Right lobe of liver (tissue), 6 donors: ENCODE measurements around the gene LYPD4. TPM values are rescaled to one million over a fixed set of nuclear protein-coding genes. Genes with fewer than 3 reads are reported as not detected.

Source experiments
- ATAC-seq, 4 donors: fragments of 200-7000 bp; cut with Tn5 transposase; one replicate each; pipeline ENCODE4 v1.9.1; 2020; ENCODE audit warnings: mild to moderate bottlenecking in 4 of 4, moderate library complexity in 4 of 4
- DNase-seq, 3 donors: peaks; one replicate each; pipeline ENCODE4 v3.0.0-alpha.2; 2020
- H3K27ac ChIP-seq, 3 donors: fragments of 200-600 bp; one replicate each; pipeline ENCODE4 v1.8.0; 2022
- H3K27me3 ChIP-seq, 2 donors: fragments of 200-600 bp; one replicate each; pipeline ENCODE4 v1.8.0; 2022
- H3K36me3 ChIP-seq, 4 donors: fragments of 200-600 bp; sonication (generic) in 1 of 4; one replicate each; pipeline versions ENCODE4 v1.5.1 to v1.8.0; 2017 to 2022; ENCODE audit warnings: control low read depth in 1 of 4
- H3K4me1 ChIP-seq, 4 donors: fragments of 200-600 bp; sonication (generic) in 1 of 4; one replicate each; pipeline versions ENCODE4 v1.5.1 to v1.8.0; 2017 to 2022; ENCODE audit warnings: control low read depth in 1 of 4
- H3K4me3 ChIP-seq, 3 donors: fragments of 200-600 bp; one replicate each; pipeline ENCODE4 v1.8.0; 2022
- H3K9me3 ChIP-seq, 4 donors: fragments of 200-600 bp; sonication (generic) in 1 of 4; one replicate each; pipeline versions ENCODE4 v1.5.1 to v1.8.0; 2017 to 2022; ENCODE audit warnings: control low read depth in 1 of 4
- CTCF ChIP-seq, 4 donors: fragments of 200-600 bp in 3 of 4; fragments of 450-650 bp in 1 of 4; IDR thresholded peaks; one replicate each; pipeline versions ENCODE4 v1.5.1 to v1.8.0; 2016 to 2022; ENCODE audit warnings: antibody characterized with exemption in 4 of 4, mild to moderate bottlenecking in 2 of 4
- POLR2A ChIP-seq: fragments of 450-650 bp; IDR thresholded peaks from one replicate; pipeline ENCODE4 v1.6.1; 2017; ENCODE audit warnings: antibody characterized with exemption, mild to moderate bottlenecking
- WGBS: methylation state at CpG from one replicate; pipeline ENCODE4 v1.1.6; 2018; ENCODE audit warnings: low coverage, low lambda C conversion rate; ENCODE audit not compliant: insufficient coverage; ENCODE audit errors: missing lambda C conversion rate; 5-methylcytosine and 5-hydroxymethylcytosine counted together
- intact Hi-C, 2 donors: fragments of 100-400 bp; cut with DNase I; formaldehyde crosslinking; loops; one replicate each; pipeline versions ENCODE4 v1.11.2 to v1.14.1; 2022
- total RNA-seq, 6 experiments: library from RNA; depleted of rRNA in 2 of 6; stranded (reverse); fragments of >200 nt in 2 of 6; fragmentation: NEBNext Ultra II Directional in 3 of 6; extraction: Animal tissue kit (Norgen Biotek cat#: 25700) in 3 of 6; gene quantifications; one replicate each; pipeline versions ENCODE4 v1.1.0 to v1.2.4, GENCODE V29; 2016 to 2023
- donor health status: DM: no; HTN: yes; CAD: no.
- donor health status: DM: no; HTN: no; CAD: no.
- donor health status: DM: no; HTN: no; CAD: no.
- donor health status: DM: no; HTN: yes; CAD: no.
- donor health status: DM: no; HTN: yes; CAD: no.

LYPD4 gene
- total RNA-seq, 6 experiments from 2014 or later: not detected

GRCh38 chr19:41869374-41869955 is 25.0 kb upstream of the LYPD4 start:
- no peaks in the 10 kb centered on the region for H3K9me3 ChIP-seq
- 92% methylated on average over 6 of the region's 13 CpGs for WGBS
- TF ChIP-seq POLR2A: no peak
- TF ChIP-seq CTCF (IDR thresholded peaks at IDR 0.05): no peak
- intact Hi-C loops: no loop called here
- DNase-seq (no peak), ATAC-seq (no peak)
- H3K4me1 ChIP-seq: peaks cover 0 to 12% (median 0%) of the 10 kb centered on the region in 4 donors
- no peak overlapping the region for H3K4me3 ChIP-seq
- no peaks in the 10 kb centered on the region for H3K27me3 ChIP-seq
- H3K36me3 ChIP-seq: peaks cover 3 to 55% (median 28%) of the 10 kb centered on the region in 4 donors
- H3K27ac ChIP-seq: no peak overlapping the region

GRCh38 chr19:41868989-41869300 is 24.5 kb upstream of the LYPD4 start:
- no CpG with 5 or more reads among the region's 12 CpGs for WGBS

GRCh38 chr19:41868120-41868988 is 23.9 kb upstream of the LYPD4 start:
- no peak overlapping the region for H3K27ac ChIP-seq
- 63% methylated on average over 7 of the region's 10 CpGs for WGBS
- TF ChIP-seq POLR2A: no peak
- no peak for ATAC-seq
- no peaks in the 10 kb centered on the region for H3K27me3 ChIP-seq
- no peak overlapping the region for H3K4me3 ChIP-seq
- peaks cover 7 to 66% (median 31%) of the 10 kb centered on the region in 4 donors for H3K36me3 ChIP-seq
- no peak for DNase-seq
- no peaks in the 10 kb centered on the region for H3K9me3 ChIP-seq
- intact Hi-C loops: no loop called here
- H3K4me1 ChIP-seq: peaks cover 0 to 12% (median 0%) of the 10 kb centered on the region in 4 donors

More at GRCh38 chr19:41868989-41869300, 24.5 kb upstream of the LYPD4 start:
- Histone ChIP-seq H3K4me1 (peaks cover 0 to 12% (median 0%) of the 10 kb centered on the region in 4 donors), H3K36me3 (peaks cover 7 to 60% (median 30%) of the 10 kb centered on the region in 4 donors), H3K27ac (no peak overlapping the region), H3K9me3 (no peaks in the 10 kb centered on the region), H3K4me3 (no peak overlapping the region), H3K27me3 (no peaks in the 10 kb centered on the region)
- no peak for TF ChIP-seq CTCF (IDR thresholded peaks at IDR 0.05)
- TF ChIP-seq POLR2A: no peak
- intact Hi-C loops: no loop called here
- DNase-seq (no peak), ATAC-seq (no peak)

GRCh38 chr19:41866284-41866683 is 21.8 kb upstream of the LYPD4 start:
- TF ChIP-seq POLR2A: no peak
- TF ChIP-seq CTCF (IDR thresholded peaks at IDR 0.05): no peak
- Histone ChIP-seq H3K27ac (no peak overlapping the region), H3K4me3 (no peak overlapping the region), H3K36me3 (peaks cover 19 to 79% (median 41%) of the 10 kb centered on the region in 4 donors), H3K27me3 (no peaks in the 10 kb centered on the region), H3K9me3 (no peaks in the 10 kb centered on the region), H3K4me1 (peaks cover 0 to 5% (median 2%) of the 10 kb centered on the region in 4 donors)
- WGBS: 75% methylated on average over 1 of the region's 3 CpGs
- no peak for DNase-seq
- intact Hi-C loops: no loop called here
- no peak for ATAC-seq

- 60% methylated on average over 1 of the region's 5 CpGs for WGBS
- no peaks in the 10 kb centered on the region for H3K9me3 ChIP-seq
- H3K4me3 ChIP-seq: no peak overlapping the region
- H3K36me3 ChIP-seq: peaks cover 11 to 63% (median 37%) of the 10 kb centered on the region in 4 donors
- intact Hi-C loops: no loop called here
- H3K27me3 ChIP-seq: no peaks in the 10 kb centered on the region
- no peak overlapping the region for H3K27ac ChIP-seq
- H3K4me1 ChIP-seq: peaks cover 0 to 11% (median 3%) of the 10 kb centered on the region in 4 donors
- DNase-seq: no peak
- no peak for ATAC-seq
- TF ChIP-seq CTCF (IDR thresholded peaks at IDR 0.05): no peak
- TF ChIP-seq POLR2A: no peak
These were observed 19.9 kb upstream of the LYPD4 start for GRCh38 chr19:41864374-41864773.
